ENCODE results near the gene DSG2.
"Not testable (repeated sequence)": the region's sequence is repeated elsewhere in the genome, so short reads cannot be mapped to it uniquely, and the experiment has no call there.

The DSG2 gene

DNA sequence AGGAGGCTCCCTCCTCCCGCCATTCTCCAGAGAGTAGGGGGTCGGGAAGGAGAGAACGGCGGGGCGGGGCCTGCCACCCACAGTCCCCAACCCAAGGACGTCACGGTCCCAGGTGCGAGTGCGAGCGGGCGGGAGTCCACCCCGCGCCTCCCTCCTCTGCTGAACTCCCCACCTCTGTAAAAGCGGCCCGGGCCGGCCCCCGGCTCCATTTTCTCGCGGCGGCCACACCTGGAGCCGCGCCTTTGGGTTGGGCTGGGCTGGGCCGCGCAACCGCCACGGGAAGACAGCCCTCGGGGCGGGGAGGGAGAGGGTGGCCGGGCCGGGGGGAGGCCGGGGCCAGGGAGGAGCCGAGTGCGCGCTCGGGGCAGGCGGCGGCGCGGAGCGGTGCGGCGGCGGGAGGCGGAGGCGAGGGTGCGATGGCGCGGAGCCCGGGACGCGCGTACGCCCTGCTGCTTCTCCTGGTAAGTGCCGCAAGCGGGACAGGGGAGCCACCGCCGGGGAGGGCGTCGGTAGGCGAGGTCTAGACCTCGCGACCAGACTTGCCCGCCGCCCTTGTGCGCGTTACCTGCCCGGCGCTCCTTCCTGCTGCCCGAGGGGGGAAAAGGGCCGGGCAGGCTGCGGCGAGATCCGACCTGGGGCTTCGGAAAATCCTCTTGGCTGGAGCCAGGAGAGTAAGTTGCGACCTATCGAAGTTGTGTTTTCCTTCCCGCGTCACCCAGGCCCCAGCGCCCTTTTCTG, at the start of gene DSG2:
DSG2 (plus strand) TSS at position 342 of the 738 bp plus-strand sequence; CDS start at position 417, 75 bp downstream.
- no peak for DNase-seq (ENCODE audit: low spot score)

DNA sequence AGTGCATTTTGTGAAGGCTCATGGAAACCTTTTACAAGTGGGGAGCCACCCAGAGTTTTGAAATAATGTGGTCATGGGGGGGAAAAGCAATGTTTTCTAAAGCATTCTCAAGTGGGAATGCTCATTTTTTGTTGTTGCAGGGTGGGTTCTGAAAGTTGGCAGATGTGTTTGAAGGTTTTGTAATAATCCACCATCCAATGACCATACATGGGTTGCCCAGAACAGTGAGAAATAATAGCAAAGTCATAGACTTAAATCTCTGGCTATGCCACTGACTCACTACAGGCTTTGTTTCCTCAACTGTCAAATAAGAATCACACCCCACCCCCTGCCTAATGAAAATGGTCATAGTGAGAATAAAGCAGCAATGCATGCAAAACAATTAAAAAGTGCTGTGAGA, 47.6 kb upstream of the DSG2 start:
- no peak for DNase-seq (ENCODE audit: low spot score)

DNA sequence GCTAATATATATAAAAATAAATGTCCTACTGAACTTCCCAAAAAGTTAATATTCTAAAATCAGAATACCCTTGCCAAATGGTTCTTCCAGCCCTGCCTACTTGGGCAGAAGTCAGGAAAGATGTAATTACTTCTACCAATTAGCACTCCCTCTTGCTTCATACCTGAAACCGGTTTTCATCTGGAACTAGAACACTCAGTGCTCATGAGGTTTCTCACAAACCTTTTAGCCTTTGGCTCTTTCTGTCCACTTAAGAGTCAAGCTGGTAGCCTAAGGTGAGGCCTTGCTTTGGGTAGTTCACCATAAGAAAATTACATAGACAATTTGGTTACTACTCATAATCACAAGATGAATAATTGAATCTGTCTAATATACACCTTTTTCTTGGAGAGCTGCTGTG, 46.4 kb upstream of the DSG2 start:
- no peak for DNase-seq (ENCODE audit: low spot score)

DNA sequence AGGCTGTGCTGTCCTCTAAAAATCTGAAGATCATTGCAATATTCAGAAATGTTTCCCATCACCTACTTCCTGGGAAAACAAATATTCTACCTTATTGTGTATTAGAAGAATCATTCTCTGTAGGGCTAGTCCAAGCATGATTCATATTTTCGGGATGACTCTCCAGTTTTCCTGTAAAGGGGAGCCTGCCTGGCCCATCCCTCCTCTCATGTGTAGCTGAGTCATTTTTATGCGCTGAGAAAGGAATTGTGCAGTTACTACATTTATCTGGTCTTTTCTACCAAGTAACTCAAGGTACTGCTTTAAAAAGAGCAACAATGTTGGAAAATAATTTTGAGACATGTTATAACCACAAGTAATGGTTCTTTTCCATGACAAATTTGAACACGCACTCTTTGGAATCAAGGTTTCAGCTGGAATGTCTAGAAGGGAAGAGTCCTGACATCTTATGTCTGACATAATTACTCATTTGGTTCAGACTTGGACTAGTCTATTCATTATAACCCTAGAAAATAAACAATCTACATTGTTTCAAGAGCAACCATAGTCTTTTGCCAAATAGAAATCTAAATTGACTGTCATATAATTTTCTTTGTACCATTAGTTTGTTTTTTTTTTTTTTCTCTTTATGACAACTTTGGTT, 43.8 kb upstream of the DSG2 start:
- no peak for DNase-seq (ENCODE audit: low spot score)

DNA sequence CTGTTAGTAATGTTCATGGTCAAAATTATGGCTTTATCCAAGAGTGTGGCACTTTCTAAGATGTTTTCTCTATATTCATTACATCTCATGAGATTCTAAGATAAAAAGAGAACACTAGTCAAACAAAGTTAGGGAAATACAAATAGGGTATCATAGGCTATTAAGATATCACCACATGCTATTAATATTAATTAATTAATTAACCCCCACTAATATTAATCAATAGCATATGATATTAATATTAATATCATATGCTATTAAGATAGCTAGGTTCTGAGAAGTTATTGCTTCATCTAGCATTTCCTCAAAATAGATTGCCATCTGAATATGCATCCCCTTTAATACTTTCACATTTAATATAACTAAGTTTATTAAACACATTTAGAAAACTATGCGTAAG, 28.3 kb upstream of the DSG2 start:
- DNase-seq (ENCODE audit: low spot score) = no peak

DNA sequence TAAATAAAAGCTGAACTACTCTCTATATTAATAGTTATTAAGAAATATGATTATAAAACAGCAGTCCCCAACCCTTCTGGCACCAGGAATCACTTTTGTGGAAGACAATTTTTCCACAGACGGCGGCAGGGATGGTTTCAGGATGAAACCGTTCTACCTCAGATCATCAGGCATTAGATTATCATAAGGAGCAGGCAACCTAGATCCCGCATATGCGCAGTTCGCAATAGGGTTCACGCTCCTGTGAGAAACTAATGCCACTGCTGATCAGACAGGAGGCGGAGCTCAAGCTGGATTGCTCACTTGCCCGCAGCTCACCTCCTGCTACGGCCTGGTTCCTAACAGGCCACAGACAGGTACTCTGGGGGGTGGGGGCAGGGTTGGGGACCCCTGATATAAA, 19.3 kb upstream of the DSG2 start:
- no peak for DNase-seq (ENCODE audit: low spot score)

DNA sequence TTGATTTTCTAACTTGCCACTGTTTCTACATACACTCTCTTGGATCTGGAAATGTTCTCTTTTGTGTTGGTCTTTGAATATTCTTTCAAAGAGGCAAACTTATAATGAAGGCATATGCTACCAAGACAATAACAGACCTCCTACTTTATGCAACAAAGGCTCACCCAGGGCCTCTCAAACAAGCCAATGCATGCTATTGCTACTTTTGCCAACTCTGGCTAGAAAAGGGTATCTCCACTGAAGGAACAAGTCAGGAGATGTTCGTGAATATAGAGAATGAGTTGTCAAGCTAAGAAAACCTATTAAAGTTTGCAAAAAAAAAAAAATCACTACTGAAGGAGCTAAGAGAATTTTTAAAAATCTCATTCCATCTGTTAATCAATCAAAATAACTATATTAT, 15.9 kb upstream of the DSG2 start:
- DNase-seq (ENCODE audit: low spot score) = no peak

DNA sequence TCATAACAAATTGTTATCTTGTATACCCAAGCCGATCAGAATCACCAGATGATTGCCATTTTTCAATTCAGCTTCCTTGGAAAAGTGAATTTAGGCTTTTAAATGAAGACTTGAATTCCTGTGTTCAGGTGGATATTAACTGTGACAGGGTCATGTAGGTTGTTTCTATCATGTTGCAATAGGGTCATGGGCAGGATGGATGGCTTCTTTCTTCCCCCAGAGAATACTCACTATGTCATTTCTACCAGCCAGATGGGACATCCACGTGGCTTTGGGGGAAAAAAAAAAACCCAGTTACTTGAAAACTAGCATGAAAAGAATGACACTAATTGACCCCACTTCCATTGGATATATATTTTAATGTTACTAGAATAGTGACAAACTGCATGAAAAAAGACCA, 14.6 kb upstream of the DSG2 start:
- DNase-seq (ENCODE audit: low spot score) = no peak

DNA sequence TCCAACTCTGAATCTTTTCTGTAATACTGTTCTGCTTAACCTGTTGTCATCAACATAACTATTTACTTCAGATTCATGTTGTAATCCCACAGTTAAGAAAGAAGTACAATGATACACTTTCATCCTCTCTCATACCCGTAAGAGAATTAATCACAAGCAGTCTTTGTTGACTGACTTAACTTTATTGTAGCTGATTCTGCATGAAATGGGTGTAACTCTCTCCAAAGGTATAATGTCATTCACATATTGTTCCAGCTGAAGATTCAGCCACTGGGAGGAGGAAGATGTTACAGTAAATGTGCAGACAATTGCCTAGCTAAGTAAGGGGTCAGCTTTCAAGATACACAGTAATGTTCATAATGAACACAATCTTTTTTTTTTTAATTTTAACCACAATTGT, 13.5 kb upstream of the DSG2 start:
- DNase-seq (ENCODE audit: low spot score) = no peak

DNA sequence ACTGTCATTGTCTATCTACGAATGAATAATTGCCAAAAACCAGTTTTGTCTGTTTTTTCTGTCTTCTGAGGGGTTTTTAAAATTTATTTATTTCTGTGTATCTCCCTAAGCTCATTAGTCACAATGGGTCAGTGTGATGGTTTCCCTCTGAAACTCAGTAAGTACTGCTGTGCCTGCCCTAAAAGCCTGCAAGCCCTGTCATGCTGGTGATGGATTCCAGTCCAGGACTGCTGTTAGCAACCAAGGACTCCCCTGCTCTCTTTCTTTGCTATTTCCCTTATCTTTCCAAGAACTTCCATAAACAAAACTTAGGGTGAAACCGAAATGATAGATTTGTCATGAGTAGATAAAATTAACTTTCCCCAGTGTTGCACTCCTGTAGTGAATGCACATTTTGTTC, 11.8 kb upstream of the DSG2 start:
- no peak for DNase-seq (ENCODE audit: low spot score)

DNA sequence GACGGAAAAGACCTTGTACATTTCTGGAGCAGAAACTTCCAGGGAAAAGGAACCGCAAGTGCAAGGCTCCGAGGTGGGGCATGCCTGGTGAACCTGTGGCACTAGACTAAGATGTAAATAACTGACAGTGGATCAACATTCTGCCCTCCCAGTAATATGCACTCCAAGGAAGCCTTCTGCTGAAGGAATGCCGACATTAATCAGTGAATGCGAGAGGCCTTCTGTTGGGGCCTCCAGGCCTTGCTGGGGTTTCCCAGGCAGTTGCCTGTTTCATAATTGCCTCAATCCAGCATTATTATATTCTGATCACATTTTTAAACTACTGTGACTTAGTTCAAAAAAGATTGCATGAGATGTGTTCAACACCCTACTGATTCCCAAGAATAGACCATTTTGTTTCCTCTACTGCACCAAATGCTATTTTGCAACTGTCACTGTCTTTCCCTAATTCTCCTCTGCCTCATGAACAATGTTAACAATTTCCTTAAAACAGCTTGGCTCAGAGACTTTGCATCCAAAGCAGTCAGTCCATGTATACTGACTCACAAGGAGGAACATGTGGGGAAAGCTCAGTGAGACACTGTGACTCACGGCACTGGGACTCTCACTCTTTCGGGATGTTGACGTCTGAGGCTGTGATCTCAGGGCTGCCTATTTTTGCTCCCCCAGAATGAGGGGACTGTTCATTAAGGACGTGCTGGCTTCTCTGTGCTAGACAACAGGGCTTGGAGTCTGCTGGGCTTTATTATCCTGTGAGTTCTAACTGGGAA, 10.5 kb upstream of the DSG2 start:
- no peak for DNase-seq (ENCODE audit: low spot score)

DNA sequence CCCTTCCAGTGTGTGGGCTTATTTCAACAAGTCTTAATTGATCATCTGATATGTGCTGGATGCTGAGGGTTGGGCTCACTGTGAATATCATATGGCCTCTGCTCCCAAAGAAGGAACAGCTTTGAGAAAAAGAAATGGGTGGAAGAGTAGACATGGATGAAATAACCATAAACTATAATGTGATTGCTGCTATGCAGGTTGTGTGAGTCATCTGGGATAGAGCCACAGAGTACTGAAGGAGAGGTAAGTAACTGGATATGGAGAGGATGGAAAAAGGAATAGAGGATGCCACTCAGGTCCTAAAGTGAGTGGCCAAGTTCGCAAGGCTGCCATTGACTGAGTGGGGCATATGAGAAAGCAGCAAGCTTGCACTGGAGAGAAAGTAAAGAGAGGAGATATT, 8.7 kb upstream of the DSG2 start:
- no peak for DNase-seq (ENCODE audit: low spot score)

DNA sequence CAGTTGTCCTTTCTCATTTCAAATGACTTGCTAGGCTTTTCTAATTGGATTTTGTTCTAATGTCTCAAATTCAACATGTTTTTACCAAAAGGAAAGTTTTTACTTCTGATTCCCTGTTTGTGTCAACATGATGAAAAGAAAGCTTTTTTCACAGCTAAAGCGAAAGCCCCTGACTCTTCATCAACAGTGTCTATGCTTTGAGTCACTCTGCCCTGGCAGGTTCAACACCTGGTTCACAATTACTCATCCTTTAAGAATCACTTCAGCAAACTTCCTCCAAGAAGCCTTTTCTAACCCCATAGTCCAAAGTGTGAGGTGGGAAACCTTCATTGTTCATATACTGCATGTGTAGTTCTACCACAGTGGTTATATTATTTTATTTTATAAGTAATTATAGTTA, 7.6 kb upstream of the DSG2 start:
- no peak for DNase-seq (ENCODE audit: low spot score)

DNA sequence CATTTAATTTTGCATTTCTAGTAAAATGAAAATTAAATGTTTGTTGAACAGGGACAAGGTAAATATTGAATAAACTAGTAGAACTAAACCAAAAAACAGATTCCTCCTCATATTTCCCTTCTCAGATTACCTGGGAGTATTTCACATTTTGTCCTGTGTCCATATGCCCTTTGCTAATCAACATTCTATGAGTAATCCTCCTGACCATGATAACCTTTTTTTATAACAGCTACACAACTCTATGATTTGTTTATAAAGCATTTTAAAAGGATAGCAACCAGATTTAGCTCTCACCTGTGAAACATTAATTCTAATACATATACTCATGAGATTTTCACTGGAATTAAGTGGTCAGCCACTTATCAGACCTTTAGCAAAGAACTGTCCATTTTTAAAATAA, 7.1 kb upstream of the DSG2 start:
- DNase-seq (ENCODE audit: low spot score) = no peak

DNA sequence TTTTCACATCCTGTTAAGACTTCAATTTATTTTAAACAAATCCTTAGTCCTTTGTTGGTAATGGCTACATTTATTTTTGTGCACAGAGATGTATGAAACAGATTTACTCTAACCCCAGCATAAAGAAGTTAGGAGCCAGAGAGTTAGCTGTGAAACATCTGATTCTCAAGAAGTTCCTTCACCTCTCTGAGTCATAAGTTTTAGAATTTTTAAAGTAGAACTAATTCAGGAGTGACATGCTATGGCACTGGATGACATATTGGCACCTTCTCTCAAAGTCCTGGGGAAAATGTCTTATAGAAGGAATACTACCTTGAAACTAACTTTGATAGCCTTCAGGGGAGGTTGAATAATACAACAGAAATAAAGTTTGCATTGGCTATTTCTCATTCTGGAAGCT, 6.4 kb upstream of the DSG2 start:
- no peak for DNase-seq (ENCODE audit: low spot score)

DNA sequence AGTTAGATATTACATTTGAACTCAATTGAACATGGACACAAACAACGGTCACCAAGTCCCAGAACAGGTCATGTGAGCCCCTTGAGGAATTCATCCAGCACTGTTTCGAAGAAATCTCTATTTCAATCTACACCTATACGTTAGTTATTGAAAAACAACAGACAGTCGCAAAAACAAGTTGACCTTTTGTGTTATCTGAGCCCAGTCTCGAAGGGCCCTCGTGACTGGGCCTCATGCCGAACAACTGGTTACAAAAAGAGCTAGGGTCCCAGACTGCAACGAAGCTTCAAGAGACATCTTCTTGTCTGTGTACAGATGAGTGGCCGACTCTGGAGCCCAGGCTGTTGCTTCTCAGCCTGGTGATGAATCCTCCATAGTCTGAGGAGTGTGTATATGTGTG, 5.3 kb upstream of the DSG2 start:
- no peak for DNase-seq (ENCODE audit: low spot score)

DNA sequence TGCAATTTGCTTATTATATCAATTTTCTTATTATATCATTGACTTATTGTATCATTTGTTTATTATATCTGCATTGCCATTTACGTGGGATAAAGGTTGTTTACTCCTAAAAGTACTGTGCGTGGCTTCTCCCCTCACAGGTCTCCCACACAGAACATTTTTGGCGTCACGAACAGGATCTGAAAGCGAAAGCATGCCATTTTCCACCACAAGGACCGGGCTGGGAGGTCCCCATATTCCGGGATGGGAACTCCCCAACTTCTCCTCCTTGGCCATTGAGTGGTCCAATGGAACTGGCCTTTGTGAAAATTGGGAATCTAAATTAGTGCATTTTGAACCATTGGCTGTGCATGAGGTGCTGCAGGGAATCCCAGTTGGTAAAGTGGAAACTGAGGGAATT, 4.8 kb upstream of the DSG2 start:
- no peak for DNase-seq (ENCODE audit: low spot score)

DNA sequence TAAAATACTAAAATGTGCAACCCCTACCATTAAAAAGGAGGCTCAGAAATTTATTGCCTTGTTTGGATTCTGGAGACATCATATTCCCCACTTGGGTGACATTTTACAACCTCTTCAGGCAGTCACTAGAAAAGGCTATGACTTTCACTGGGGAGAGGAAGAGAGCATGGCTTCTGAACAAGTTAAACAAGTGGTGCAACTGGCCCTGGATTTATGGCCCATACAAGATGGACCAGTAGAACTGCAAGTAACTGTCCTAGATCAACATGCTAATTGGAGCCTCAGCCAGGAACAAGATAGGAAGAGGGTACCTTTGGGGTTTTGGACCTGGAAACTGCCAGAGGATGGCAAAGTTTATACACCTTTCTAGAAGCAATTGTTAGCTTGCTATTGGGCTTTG, 4.0 kb upstream of the DSG2 start:
- DNase-seq (ENCODE audit: low spot score) = no peak

DNA sequence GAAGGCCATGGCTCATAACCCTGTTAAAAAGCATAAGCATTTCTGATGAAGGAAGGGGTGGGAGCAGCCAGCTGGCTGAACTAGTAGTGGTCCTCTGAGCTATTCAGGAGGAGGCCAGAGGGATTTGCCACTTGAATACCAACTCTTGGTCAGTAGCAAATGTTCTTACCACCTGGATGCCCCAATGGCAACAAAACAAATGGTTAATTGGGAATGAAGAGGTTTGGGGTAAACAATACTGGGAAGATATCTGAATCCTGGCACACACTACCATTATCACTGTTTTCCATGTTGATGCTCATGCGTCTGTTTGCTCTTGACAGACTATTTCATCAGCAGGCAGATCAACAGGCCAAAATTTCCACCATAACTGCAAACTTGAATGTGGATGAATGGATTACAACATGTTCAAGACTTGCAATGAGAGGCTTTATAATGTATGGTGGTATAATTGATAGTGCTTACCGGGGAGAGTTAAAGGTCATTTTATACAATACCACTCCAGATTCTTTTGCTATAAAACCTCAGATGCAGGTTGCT, 3.2 kb upstream of the DSG2 start:
- not testable (repeated sequence) for DNase-seq (ENCODE audit: low spot score)

DNA sequence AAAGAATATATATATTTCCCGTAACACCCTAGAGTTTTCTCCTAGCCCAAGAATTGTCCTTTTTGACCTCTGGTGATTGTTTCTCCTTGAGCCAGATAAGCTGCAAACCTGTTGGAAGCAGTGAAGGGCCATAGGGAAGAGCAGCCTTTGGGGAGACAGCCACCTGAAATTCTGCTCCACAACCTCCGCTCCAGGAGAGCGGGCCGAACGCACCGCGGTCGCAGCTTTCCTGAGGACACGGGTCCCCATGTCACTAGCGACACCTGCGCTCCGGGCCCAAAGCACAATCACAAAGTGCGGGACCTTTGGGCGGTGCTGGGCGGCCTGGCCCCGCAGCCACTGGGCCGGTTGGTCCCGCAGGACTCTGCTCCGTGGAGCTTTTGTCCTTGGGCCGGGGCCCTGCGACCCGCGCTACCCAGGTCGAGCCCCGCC, 557 bp upstream of the DSG2 start:
- DNase-seq (ENCODE audit: low spot score) = no peak

DNA sequence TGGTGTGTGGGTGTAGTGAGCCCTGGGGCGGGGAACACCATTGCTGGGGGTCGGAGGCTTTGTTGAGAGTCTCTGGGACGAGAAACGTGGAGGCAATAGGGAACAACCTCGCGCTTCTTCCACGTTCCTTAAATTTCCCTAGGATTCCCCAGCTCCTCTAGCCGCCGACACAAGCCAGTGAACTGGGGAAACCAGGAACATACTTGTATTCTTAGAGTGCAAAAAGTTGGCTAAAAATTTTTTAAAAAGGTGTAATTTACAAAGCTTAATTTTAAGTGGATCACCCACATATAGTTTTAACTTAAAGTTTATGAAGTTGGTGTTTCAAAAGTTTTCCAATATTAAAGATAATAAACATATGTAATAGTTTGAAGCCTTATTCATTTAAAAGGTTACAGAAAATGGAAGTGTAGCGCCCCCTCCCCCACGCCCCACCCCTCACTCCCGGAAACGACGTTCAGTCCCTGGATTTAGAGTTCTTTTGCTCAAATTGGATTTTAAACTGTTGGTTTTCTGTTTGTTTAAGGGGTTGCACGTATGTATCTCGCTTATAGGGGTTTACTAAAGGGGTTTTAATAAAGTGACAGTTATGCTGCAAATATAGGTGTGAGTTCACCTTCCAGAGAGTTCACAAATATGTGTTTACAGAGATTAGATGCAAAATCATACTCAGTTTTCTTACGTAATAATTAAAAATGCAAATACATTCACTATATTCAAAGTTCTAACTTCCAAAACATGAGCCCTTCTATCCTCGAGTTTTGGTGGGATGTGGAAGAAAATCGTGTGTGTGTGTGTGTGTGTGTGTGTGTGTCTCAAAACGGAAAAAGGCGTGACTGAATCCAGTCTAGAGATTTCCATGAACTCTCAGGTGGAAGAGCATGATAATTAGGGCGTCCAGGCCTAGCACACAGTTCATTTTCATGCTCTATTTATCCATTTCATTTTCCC, 872 bp downstream of the DSG2 start:
- no peak for DNase-seq (ENCODE audit: low spot score)
